GM23338 (cell line): ENCODE measurements around the gene DNAI7. TPM values are rescaled to one million over a fixed set of nuclear protein-coding genes. Genes with fewer than 3 reads are reported as not detected.

Experiments
- ATAC-seq: fragments of 200-7000 bp; cut with Tn5 transposase; 3 replicates; pipeline ENCODE4 v1.9.1; 2020
- DNase-seq: peaks from one replicate; pipeline ENCODE4 v3.0.0-alpha.2; 2015; ENCODE audit warnings: low spot score
- H2AFZ ChIP-seq: fragments of 200-600 bp; sonication (generic); 2 replicates; pipeline ENCODE4 v1.8.0; 2016; ENCODE audit warnings: antibody characterized with exemption, mild to moderate bottlenecking, moderate library complexity
- H3F3A ChIP-seq: fragments of 200-600 bp; sonication (generic); replicated peaks from 2 replicates; pipeline ENCODE4 v1.8.0; 2017; ENCODE audit warnings: antibody characterized with exemption, mixed run types, low read depth
- H3K27ac ChIP-seq: fragments of 200-600 bp; sonication (generic); 2 replicates; pipeline ENCODE4 v1.6.1; 2016; ENCODE audit warnings: low read depth
- H3K27me3 ChIP-seq: fragments of 200-600 bp; sonication (generic); 2 replicates; pipeline ENCODE4 v1.8.0; 2016; ENCODE audit warnings: mild to moderate bottlenecking, mixed run types, moderate library complexity; ENCODE audit not compliant: insufficient read depth
- H3K36me3 ChIP-seq: fragments of 200-600 bp; sonication (generic); 2 replicates; pipeline ENCODE4 v1.8.0; 2016; ENCODE audit warnings: mild to moderate bottlenecking; ENCODE audit not compliant: insufficient read depth
- H3K4me1 ChIP-seq: fragments of 200-600 bp; sonication (generic); 2 replicates; pipeline ENCODE4 v1.8.0; 2016; ENCODE audit warnings: mild to moderate bottlenecking, moderate library complexity; ENCODE audit not compliant: insufficient read depth
- H3K4me2 ChIP-seq: fragments of 200-600 bp; sonication (generic); 2 replicates; pipeline ENCODE4 v1.7.1; 2017; ENCODE audit warnings: mixed run types
- H3K4me3 ChIP-seq: fragments of 200-600 bp; sonication (generic); 2 replicates; pipeline ENCODE4 v1.6.1; 2016; ENCODE audit warnings: mixed run types
- H3K79me2 ChIP-seq: fragments of 200-600 bp; sonication (generic); replicated peaks from 2 replicates; pipeline ENCODE4 v1.8.0; 2017; ENCODE audit warnings: mild to moderate bottlenecking; ENCODE audit not compliant: insufficient read depth
- H3K9me2 ChIP-seq: fragments of 200-600 bp; sonication (generic); 2 replicates; pipeline ENCODE4 v1.8.0; 2017; ENCODE audit not compliant: insufficient read depth
- H4K20me1 ChIP-seq: fragments of 200-600 bp; sonication (generic); replicated peaks from 2 replicates; pipeline ENCODE4 v1.8.0; 2017; ENCODE audit warnings: mild to moderate bottlenecking; ENCODE audit not compliant: insufficient read depth
- H3K27ac Mint-ChIP-seq: 2 replicates; pipeline ENCODE4 v1.8.0; 2020; ENCODE audit warnings: inconsistent platforms, mild to moderate bottlenecking, moderate library complexity, mixed read lengths
- H3K27me3 Mint-ChIP-seq: 3 replicates; pipeline ENCODE4 v1.8.0; 2022; ENCODE audit warnings: low read depth, mild to moderate bottlenecking, moderate library complexity, mixed read lengths, inconsistent platforms; ENCODE audit not compliant: insufficient read depth, poor library complexity
- H3K36me3 Mint-ChIP-seq: 3 replicates; pipeline ENCODE4 v1.8.0; 2021; ENCODE audit warnings: low read depth, mild to moderate bottlenecking, inconsistent platforms, moderate library complexity, mixed read lengths
- H3K4me1 Mint-ChIP-seq: 3 replicates; pipeline ENCODE4 v1.8.0; 2020; ENCODE audit warnings: mild to moderate bottlenecking, inconsistent platforms, mixed read lengths
- H3K4me3 Mint-ChIP-seq: 3 replicates; pipeline ENCODE4 v1.8.0; 2021; ENCODE audit warnings: moderate library complexity, mild to moderate bottlenecking, inconsistent platforms, mixed read lengths
- H3K9me3 Mint-ChIP-seq: 3 replicates; pipeline ENCODE4 v1.8.0; 2020; ENCODE audit warnings: moderate library complexity, mild to moderate bottlenecking, inconsistent platforms, mixed read lengths
- CREB1 ChIP-seq: fragments of 250-450 bp; sonication (Bioruptor Pico); IDR thresholded peaks from 2 replicates; pipeline ENCODE4 v1.5.0; 2020; ENCODE audit warnings: low read depth, mild to moderate bottlenecking, moderate library complexity
- ETS1 ChIP-seq: IDR thresholded peaks from 2 replicates; pipeline ENCODE4 v1.6.1; 2016; ENCODE audit warnings: antibody characterized with exemption
- EZH2 ChIP-seq: fragments of 200-600 bp; sonication (generic); IDR thresholded peaks from one replicate; pipeline ENCODE4 v1.8.0; 2017; ENCODE audit warnings: antibody characterized with exemption, mild to moderate bottlenecking, low read depth; ENCODE audit not compliant: unreplicated experiment
- EZH2phosphoT487 ChIP-seq: fragments of 200-600 bp; sonication (generic); IDR thresholded peaks from one replicate; pipeline ENCODE4 v1.8.1; 2018; ENCODE audit warnings: antibody characterized with exemption; ENCODE audit not compliant: unreplicated experiment
- NANOG ChIP-seq: IDR thresholded peaks from 2 replicates; pipeline ENCODE4 v1.6.1; 2016; ENCODE audit warnings: antibody characterized with exemption, borderline replicate concordance
- POLR2AphosphoS5 ChIP-seq: IDR thresholded peaks from 2 replicates; pipeline ENCODE4 v1.6.1; 2016; ENCODE audit warnings: antibody characterized with exemption, low read depth
- REST ChIP-seq: IDR thresholded peaks from one replicate; pipeline ENCODE4 v1.6.1; 2018; ENCODE audit warnings: antibody characterized with exemption; ENCODE audit not compliant: unreplicated experiment
- STAT1 ChIP-seq: IDR thresholded peaks from one replicate; pipeline ENCODE4 v1.6.1; 2016; ENCODE audit warnings: antibody characterized with exemption; ENCODE audit not compliant: unreplicated experiment
- ZNF331 ChIP-seq: fragments of 250-450 bp; sonication (Bioruptor Pico); IDR thresholded peaks from 2 replicates; pipeline ENCODE4 v1.5.0; 2020; ENCODE audit warnings: low read depth, mild to moderate bottlenecking, moderate library complexity
- ZNF462 ChIP-seq: fragments of 250-450 bp; sonication (Bioruptor Pico); IDR thresholded peaks from 2 replicates; pipeline ENCODE4 v1.5.0; 2020; ENCODE audit warnings: mild to moderate bottlenecking, moderate library complexity
- polyA plus RNA-seq: library from polyadenylated mRNA; unstranded; fragments of >200 nt; fragmentation: Nextera tagmentation; extraction: Ambion mirVana; gene quantifications from 2 replicates; pipeline ENCODE4 v1.2.1, GENCODE V29; 2016
- total RNA-seq: library from RNA; depleted of rRNA; stranded (reverse); fragments of >200 nt; shearing (Covaris generic); gene quantifications from 2 replicates; pipeline ENCODE4 v1.2.3, GENCODE V29; 2014

The DNAI7 gene
- total and polyA plus RNA-seq, 2 experiments from 2014 or later: 0.08 TPM; not detected in 1

GRCh38 chr12:25187781-25188180, 7.2 kb downstream of the DNAI7 start:
- no peaks in the 10 kb centered on the region for H3K36me3 Mint-ChIP-seq
- no peak overlapping the region for H3K27ac Mint-ChIP-seq
- H3K9me2 ChIP-seq: no peaks in the 10 kb centered on the region
- ATAC-seq (no peak), DNase-seq (no peak)
- no peak overlapping the region for H2AFZ ChIP-seq
- H3K9me3 Mint-ChIP-seq: no peaks in the 10 kb centered on the region; the same call in 2 of the 3 replicates
- H3K4me3 Mint-ChIP-seq: no peak overlapping the region
- H3K4me2 ChIP-seq: no peak overlapping the region
- H3K4me3 ChIP-seq: no peak overlapping the region
- no peak overlapping the region for H3K27ac ChIP-seq
- H3K27me3 Mint-ChIP-seq: peaks cover 1% of the 10 kb centered on the region
- H3K79me2 ChIP-seq: no peaks in the 10 kb centered on the region
- no peaks in the 10 kb centered on the region for H4K20me1 ChIP-seq
- H3F3A ChIP-seq: no peaks in the 10 kb centered on the region
- H3K27me3 ChIP-seq: no peaks in the 10 kb centered on the region
- H3K4me1 Mint-ChIP-seq: no peaks in the 10 kb centered on the region
- no peaks in the 10 kb centered on the region for H3K36me3 ChIP-seq
- no peaks in the 10 kb centered on the region for H3K4me1 ChIP-seq
- TF ChIP-seq CREB1 (CRISPR knock-in tag) (no peak), EZH2phosphoT487 (no peak), EZH2 (no peak), REST (no peak), NANOG (no peak), ETS1 (no peak), STAT1 (no peak), ZNF462 (CRISPR knock-in tag) (no peak), POLR2AphosphoS5 (no peak), ZNF331 (no peak)
